Measurements from ENCODE around the gene SDC4.

SDC4 gene

DNA sequence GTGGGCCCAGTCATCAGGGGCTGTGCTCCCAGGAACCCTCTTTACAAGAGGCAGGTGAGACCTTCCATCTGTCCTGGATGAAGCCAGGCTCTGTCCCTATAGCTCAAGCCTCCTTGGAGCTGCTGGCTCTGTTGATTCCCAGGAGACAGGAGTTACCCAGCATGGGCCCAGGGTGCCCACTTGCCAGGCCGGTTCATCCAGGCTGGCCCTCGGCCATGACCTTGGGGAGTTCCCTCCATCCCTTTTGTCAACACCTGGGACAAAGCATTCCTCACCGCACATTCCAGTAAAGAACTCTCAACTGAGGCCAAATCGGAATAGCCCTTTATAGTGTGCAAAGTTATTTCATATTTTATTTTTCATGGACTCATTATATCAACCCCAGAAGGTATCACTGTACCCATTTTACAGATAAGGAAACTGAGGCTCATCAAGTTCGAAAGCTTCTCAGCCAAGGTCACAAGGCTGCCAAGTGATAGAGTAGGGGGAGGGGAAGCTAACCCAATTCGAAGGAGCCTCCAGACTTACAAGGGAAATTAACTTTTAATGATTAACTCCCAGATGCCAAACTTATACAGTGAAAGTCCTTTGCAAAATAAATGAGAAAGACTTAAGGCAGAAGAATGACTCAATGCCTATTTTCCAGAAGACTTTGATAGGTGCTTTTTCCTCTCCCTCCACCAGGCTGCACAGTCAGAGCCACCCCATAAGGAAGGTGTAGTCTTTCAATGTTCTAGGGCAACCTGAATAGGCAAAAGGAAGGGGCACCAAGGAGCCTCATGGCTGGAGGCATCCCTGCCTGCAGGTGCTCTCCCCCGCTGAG is 18.5 kb downstream of the SDC4 start:
- Histone ChIP-seq H3K36me3 (peaks cover 71 to 99% (median 74%) of the 10 kb centered on the region in 3 donors), H3K27ac (no peak overlapping the region), H3K4me1 (peaks cover 0 to 11% (median 0%) of the 10 kb centered on the region in 4 donors), H3K27me3 (no peaks in the 10 kb centered on the region), H3K9me3 (no peaks in the 10 kb centered on the region), H3K4me3 (no peak overlapping the region)
- DNase-seq = no peak
- TF ChIP-seq, protein P1, sequence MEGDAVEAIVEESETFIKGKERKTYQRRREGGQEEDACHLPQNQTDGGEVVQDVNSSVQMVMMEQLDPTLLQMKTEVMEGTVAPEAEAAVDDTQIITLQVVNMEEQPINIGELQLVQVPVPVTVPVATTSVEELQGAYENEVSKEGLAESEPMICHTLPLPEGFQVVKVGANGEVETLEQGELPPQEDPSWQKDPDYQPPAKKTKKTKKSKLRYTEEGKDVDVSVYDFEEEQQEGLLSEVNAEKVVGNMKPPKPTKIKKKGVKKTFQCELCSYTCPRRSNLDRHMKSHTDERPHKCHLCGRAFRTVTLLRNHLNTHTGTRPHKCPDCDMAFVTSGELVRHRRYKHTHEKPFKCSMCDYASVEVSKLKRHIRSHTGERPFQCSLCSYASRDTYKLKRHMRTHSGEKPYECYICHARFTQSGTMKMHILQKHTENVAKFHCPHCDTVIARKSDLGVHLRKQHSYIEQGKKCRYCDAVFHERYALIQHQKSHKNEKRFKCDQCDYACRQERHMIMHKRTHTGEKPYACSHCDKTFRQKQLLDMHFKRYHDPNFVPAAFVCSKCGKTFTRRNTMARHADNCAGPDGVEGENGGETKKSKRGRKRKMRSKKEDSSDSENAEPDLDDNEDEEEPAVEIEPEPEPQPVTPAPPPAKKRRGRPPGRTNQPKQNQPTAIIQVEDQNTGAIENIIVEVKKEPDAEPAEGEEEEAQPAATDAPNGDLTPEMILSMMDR (IDR thresholded peaks at IDR 0.05) = no peak
- intact Hi-C loops (cut with DNase I; ENCODE audit: low total_unique reads) = no loop called here

DNA sequence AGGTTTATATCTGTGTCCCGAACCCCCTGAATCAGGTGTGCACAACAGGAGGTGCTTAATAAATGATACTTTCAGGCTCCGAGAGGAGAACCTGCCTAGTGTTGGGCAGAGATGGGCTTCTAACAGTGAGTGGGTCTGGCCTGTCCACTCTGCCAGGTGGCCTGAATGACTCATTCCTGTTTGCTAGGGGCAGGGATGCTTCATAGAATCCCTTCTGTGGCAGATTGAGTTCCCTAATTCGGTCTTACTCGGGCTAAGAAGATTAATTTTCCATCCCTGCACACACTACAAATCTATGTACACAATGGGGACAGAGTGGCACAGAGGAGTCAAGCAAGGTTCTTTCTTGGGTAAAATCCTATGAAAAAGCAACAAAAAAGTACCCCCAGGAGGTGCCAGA is 19.8 kb downstream of the SDC4 start:
- intact Hi-C loops (cut with DNase I; ENCODE audit: low total_unique reads) = no loop called here
- peaks cover 64 to 91% (median 74%) of the 10 kb centered on the region in 3 donors for H3K36me3 ChIP-seq
- TF ChIP-seq, protein P1 (IDR thresholded peaks at IDR 0.05) = no peak
- H3K9me3 ChIP-seq = no peaks in the 10 kb centered on the region
- H3K27me3 ChIP-seq = no peaks in the 10 kb centered on the region
- H3K4me3 ChIP-seq = no peak overlapping the region
- DNase-seq = no peak
- no peak overlapping the region for H3K27ac ChIP-seq
- H3K4me1 ChIP-seq = peaks cover 0 to 11% (median 0%) of the 10 kb centered on the region in 4 donors

DNA sequence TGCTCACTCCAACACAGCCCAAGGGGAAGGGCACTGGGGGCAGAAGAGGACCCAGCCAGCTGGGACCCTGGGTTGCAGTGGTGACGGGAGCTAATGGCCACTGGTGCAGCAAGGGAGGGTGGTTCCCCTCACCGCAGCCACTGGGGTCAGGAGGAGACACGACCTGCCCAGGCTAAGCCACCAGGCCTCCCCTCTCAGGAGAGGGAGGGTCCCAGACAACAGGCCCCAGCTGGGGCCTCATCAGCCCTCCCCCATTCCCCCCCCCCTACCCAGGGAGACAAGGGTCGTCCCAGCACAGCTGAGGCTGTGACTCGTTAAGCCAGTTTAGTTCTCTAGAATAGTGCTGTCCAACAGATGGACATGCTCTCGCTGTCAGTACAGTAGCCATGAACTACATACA is 22.9 kb downstream of the SDC4 start:
- no peak for DNase-seq
- TF ChIP-seq, protein P1 (IDR thresholded peaks at IDR 0.05) = no peak
- H3K36me3 ChIP-seq = peaks cover 36 to 60% (median 46%) of the 10 kb centered on the region in 3 donors
- no peak overlapping the region for H3K27ac ChIP-seq
- H3K4me3 ChIP-seq = no peak overlapping the region
- intact Hi-C loops (cut with DNase I; ENCODE audit: low total_unique reads) = no loop called here
- no peaks in the 10 kb centered on the region for H3K27me3 ChIP-seq
- H3K4me1 ChIP-seq = peaks cover 0 to 11% (median 0%) of the 10 kb centered on the region in 4 donors
- no peaks in the 10 kb centered on the region for H3K9me3 ChIP-seq

DNA sequence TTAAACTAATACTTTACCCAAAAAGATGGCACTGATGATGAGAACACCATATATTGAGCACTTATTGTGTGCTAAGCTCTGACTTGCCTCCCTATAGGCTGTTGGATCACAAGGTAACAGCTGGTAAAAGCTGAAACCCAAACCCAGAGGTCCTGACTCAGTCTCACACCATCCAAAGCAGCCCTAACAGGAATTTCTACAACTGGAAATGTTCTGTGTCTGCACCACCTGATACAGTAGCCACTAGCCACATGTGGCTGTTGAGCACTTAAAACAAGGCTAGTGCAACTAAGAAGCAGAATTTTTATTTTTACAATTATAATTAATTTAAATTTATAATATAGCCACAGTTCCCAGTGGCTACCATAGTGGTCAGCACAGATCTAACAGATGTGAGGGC is 24.5 kb downstream of the SDC4 start:
- no peak overlapping the region for H3K4me3 ChIP-seq
- peaks cover 0 to 5% (median 0%) of the 10 kb centered on the region in 4 donors for H3K4me1 ChIP-seq
- H3K36me3 ChIP-seq = peaks cover 20 to 44% (median 29%) of the 10 kb centered on the region in 3 donors
- no peak for DNase-seq
- intact Hi-C loops (cut with DNase I; ENCODE audit: low total_unique reads) = loop anchor here (5.0 kb wide), 1 partner anchor 49 kb away; no protein-coding TSS in a partner anchor
- no peaks in the 10 kb centered on the region for H3K27me3 ChIP-seq
- peak overlapping the region in 1 of 2 donors; percentile 49 for H3K27ac ChIP-seq
- TF ChIP-seq, protein P1 (IDR thresholded peaks at IDR 0.05) = no peak
- H3K9me3 ChIP-seq = no peaks in the 10 kb centered on the region

DNA sequence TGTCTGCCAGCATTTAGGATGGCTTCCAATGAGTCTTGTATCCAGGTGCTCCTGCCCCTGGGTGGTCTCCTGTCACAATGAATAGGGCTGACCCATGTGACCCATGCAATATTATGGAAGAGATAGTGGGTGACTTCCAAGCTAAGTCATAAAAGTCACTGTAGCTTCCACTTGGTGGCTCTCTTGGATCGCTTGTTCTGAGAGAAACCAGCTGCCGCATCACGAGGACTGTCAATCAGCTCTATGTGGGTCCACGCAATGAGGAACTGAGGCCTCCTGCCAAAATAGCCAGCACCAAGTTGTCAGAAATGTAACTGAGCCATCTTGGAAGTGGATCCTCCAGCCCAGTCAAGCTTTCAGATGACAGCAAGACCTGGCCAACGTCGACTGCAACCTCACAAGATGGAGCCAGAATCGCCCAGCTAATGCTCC is 25.3 kb downstream of the SDC4 start:
- Histone ChIP-seq H3K27ac (peak overlapping the region in 1 of 2 donors; percentile 49), H3K4me1 (no peaks in the 10 kb centered on the region), H3K9me3 (no peaks in the 10 kb centered on the region), H3K27me3 (no peaks in the 10 kb centered on the region), H3K36me3 (peaks cover 12 to 36% (median 22%) of the 10 kb centered on the region in 3 donors), H3K4me3 (no peak overlapping the region)
- DNase-seq = peak; percentile 76 to 81
- TF ChIP-seq, protein P1 (IDR thresholded peaks at IDR 0.05) = peak in 1 of 2 experiments; percentile 30
- intact Hi-C loops (cut with DNase I; ENCODE audit: low total_unique reads) = loop anchor here (5.0 kb wide), 1 partner anchor 49 kb away; no protein-coding TSS in a partner anchor

Data from tibial artery (tissue), 4 donors.